Lower leg skin (tissue), 3 donors: ENCODE measurements around the gene GAL.

Experiments
- CTCF ChIP-seq, 3 donors: fragments of 450-650 bp; IDR thresholded peaks; one replicate each; pipeline ENCODE4 v1.5.1; 2016; ENCODE audit warnings: antibody characterized with exemption in 3 of 3, mild to moderate bottlenecking in 3 of 3, moderate library complexity in 2 of 3
- POLR2A ChIP-seq, 2 donors: fragments of 450-650 bp; IDR thresholded peaks; one replicate each; pipeline ENCODE4 v1.6.1; 2016 to 2017; ENCODE audit warnings: antibody characterized with exemption in 2 of 2, mild to moderate bottlenecking in 1 of 2, moderate library complexity in 1 of 2

GRCh38 chr11:68661014-68661413 lies 23.3 kb upstream of the GAL start:
- no peak for TF ChIP-seq POLR2A (IDR thresholded peaks at IDR 0.05)
- no peak for TF ChIP-seq CTCF (IDR thresholded peaks at IDR 0.05)
